ENCODE data around the gene NOTCH4. TPM values are rescaled to one million over a fixed set of nuclear protein-coding genes. Genes with fewer than 3 reads are reported as not detected.

Gene NOTCH4
- total and polyA plus RNA-seq, 2 of the 4 experiments (the other 2 are of a cell fraction) = 0.96 to 1.3 TPM

DNA sequence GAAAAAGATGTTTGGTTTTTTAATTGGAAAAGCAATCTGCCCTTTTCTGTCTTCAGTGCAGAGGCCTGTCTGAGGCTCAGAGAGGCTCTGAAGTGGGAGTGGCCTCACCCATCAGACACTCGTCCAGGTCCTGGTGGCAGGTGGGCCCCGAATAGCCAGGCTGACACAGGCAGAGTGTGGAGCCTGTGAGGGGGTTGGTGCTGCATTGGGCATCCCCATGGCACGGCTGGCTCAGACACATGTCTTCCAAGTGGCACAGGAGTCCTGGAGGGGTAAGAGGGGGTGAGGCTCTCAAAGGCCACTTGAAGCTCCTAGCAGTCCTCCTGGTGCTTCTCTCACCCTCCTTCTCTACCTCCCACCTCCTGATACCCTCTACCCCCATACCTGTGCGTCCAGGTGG lies 3.8 kb downstream of the NOTCH4 start:
- CTCF ChIA-PET = no interaction called here

More for the DNA sequence above, 3.8 kb downstream of the NOTCH4 start:
- H3K4ac ChIP-seq (ENCODE audit: low read depth, low read length) = no peak overlapping the region
- in situ Hi-C loops (cut with MboI; ENCODE audit: low sequenced_read_pairs) = no loop called here
- ATAC-seq (ENCODE audit: low read depth) (no peak), DNase-seq (no peak)
- H3K18ac ChIP-seq (ENCODE audit: low read depth, low read length) = no peak overlapping the region
- dilution Hi-C loops (cut with HindIII; ENCODE audit: low sequenced_read_pairs, unreplicated experiment) = no loop called here
- no TSS peak for BruUV-seq (replicated peaks)
- H2AFZ ChIP-seq (replicated peaks; ENCODE audit: low read length, poor library complexity) = no peak overlapping the region
- H3K9ac ChIP-seq (ENCODE audit: low read depth, low read length) = no peak overlapping the region
- H3K9me1 ChIP-seq (ENCODE audit: insufficient read depth, low read length) = no peaks in the 10 kb centered on the region
- POLR2A ChIA-PET (ENCODE audit: unreplicated experiment) = no interaction called here
- no peak overlapping the region for H2BK5ac ChIP-seq (ENCODE audit: low read depth, low read length, poor library complexity, severe bottlenecking)
- no peaks in the 10 kb centered on the region for H3K79me1 ChIP-seq (ENCODE audit: low read depth in 1 of 2, low read length in 2 of 2)
- no peak overlapping the region for H2AK9ac ChIP-seq (replicated peaks; ENCODE audit: low read depth, low read length, poor library complexity)
- no peak overlapping the region for H3K23ac ChIP-seq (ENCODE audit: low read depth, low read length)
- H3K36me3 ChIP-seq (ENCODE audit: control insufficient read depth, insufficient read depth, low read length) = no peaks in the 10 kb centered on the region
- H2BK20ac ChIP-seq (ENCODE audit: low read depth, low read length) = no peak overlapping the region
- no peaks in the 10 kb centered on the region for H4K20me1 ChIP-seq (ENCODE audit: insufficient read depth, low read length)
- H3K4me2 ChIP-seq (ENCODE audit: low read depth, low read length) = no peak overlapping the region
- no peak overlapping the region for H2BK120ac ChIP-seq (ENCODE audit: low read depth, low read length)
- no peak overlapping the region for H3K14ac ChIP-seq (replicated peaks; ENCODE audit: low read depth, low read length)
- H3K27me3 ChIP-seq (ENCODE audit: control insufficient read depth, insufficient read depth, low read length) = peaks cover 45% of the 10 kb centered on the region
- no peak overlapping the region for H4K91ac ChIP-seq (ENCODE audit: insufficient read depth, low read depth, low read length)
- no peaks in the 10 kb centered on the region for H3K4me1 ChIP-seq (ENCODE audit: control insufficient read depth, insufficient read depth, low read length)
- no CpG with 5 or more reads among the region's 4 CpGs for WGBS, 2 experiments (ENCODE audit: extremely low coverage in 2 of 2, insufficient read length in 1 of 2)
- H2AK5ac ChIP-seq (ENCODE audit: low read depth, low read length) = no peak overlapping the region
- no peak overlapping the region for H4K8ac ChIP-seq (ENCODE audit: low read depth in 2 of 2, low read length in 2 of 2)
- H3K4me3 ChIP-seq (ENCODE audit: insufficient read depth, low read depth, low read length) = no peak overlapping the region
- H2BK15ac ChIP-seq (ENCODE audit: low read depth, low read length) = no peak overlapping the region
- no peak overlapping the region for H3K56ac ChIP-seq (ENCODE audit: extremely low read depth, insufficient read depth, low read length)
- no peaks in the 10 kb centered on the region for H3K9me3 ChIP-seq (ENCODE audit: control insufficient read depth, insufficient read depth, low read length)
- H3K27ac ChIP-seq (ENCODE audit: insufficient read depth, low read length) = no peak overlapping the region
- intact Hi-C loops (cut with micrococcal nuclease) = no loop called here
- TF ChIP-seq RAD21 (IDR thresholded peaks at IDR 0.05; ENCODE audit: low read length) (no peak), MXI1 (IDR thresholded peaks at IDR 0.05; ENCODE audit: borderline replicate concordance, low read depth, low read length) (no peak)
- H4K5ac ChIP-seq (ENCODE audit: low read depth, low read length) = no peak overlapping the region
